C4-2B (cell line): ENCODE measurements around the gene IFT81.
"Not testable (repeated sequence)": the region's sequence is repeated elsewhere in the genome, so short reads cannot be mapped to it uniquely, and the experiment has no call there.

Experiments used
- H3K27ac ChIP-seq: fragments of 450-650 bp; 2 replicates; pipeline ENCODE4 v1.5.1; 2017
- ZFX ChIP-seq: fragments of 450-650 bp; IDR thresholded peaks from 2 replicates; pipeline ENCODE4 v1.6.1; 2017
- TF ChIP-seq, protein P1 (sequence below): fragments of 450-650 bp; conservative IDR thresholded peaks from 2 replicates; pipeline ENCODE4 v1.5.1; 2017; ENCODE audit warnings: mild to moderate bottlenecking

Gene IFT81

DNA sequence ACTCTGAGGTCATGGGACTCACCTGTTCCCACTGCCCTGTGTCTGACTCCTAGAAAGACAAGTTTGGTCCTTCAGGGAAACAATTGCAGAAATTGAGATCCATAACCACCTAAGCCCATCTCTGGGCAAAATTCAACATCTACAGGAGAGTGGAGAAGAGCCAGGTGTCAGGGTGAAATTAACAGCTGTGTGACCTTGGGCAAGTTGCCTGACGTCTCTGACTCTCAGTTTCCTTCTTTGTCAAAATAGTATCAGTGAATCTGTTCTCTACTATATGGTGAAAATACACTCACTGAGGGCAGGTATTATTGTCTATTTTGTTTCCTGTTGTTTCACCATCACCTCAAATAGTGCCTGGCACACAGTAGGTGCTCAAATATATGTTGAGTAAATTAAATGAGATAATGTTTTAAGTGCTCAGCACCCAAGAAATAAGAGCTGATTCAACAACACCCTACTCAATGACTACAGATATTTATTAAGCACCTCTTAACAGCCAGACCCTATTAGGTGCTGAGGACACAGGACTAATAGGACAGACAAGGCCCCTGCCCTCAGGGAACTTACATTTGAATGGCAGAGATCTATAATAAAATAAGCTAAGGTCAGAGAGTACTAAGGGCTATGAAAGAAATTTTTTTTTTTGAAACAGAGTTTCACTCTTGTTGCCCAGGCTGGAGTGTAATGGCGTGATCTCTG is 14.2 kb upstream of the IFT81 start:
- TF ChIP-seq, protein P1, sequence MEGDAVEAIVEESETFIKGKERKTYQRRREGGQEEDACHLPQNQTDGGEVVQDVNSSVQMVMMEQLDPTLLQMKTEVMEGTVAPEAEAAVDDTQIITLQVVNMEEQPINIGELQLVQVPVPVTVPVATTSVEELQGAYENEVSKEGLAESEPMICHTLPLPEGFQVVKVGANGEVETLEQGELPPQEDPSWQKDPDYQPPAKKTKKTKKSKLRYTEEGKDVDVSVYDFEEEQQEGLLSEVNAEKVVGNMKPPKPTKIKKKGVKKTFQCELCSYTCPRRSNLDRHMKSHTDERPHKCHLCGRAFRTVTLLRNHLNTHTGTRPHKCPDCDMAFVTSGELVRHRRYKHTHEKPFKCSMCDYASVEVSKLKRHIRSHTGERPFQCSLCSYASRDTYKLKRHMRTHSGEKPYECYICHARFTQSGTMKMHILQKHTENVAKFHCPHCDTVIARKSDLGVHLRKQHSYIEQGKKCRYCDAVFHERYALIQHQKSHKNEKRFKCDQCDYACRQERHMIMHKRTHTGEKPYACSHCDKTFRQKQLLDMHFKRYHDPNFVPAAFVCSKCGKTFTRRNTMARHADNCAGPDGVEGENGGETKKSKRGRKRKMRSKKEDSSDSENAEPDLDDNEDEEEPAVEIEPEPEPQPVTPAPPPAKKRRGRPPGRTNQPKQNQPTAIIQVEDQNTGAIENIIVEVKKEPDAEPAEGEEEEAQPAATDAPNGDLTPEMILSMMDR: no peak
- no peak for TF ChIP-seq ZFX
- H3K27ac ChIP-seq: no peak overlapping the region

DNA sequence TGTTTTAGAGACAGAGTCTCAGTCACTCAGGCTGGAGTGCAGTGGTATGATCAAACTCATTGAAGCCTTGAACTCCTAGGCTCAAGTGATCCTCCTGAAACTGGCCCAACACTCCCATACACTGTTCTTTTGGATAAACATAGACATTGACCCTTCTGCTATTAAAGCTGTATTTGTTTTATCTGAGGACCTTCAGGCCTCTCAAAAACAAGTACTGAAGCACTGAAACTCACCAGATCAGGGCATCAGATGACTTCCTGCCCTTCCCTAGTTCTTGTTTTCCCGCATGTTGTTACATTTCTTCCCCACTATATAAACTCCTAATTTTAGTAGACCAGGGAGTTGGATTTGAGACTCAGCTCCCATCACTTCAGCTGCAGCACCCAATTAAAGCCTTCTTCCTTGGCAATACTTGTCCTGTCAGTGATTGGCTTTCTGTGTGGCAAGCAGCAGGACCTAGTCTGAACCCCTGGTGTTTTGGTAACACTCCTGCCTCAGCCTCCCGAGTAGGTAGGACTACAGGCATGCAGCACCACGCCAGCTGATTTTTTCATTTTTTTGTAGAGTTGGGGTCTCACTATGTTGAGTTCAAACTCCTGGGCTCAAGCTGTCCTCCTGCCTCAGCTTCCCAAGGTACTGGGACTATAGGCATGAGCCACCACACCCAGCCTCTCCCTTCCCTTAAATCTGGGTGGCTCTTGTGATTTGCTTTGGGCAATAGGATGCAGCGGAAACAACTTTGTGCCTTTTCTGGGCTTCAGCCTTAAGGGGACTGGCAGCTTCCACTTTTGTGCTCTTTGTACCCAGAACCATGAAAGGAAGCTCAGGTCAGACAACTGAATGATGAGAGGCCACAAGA is 12.5 kb upstream of the IFT81 start:
- no peak overlapping the region for H3K27ac ChIP-seq
- TF ChIP-seq, protein P1: no peak
- TF ChIP-seq ZFX: no peak

DNA sequence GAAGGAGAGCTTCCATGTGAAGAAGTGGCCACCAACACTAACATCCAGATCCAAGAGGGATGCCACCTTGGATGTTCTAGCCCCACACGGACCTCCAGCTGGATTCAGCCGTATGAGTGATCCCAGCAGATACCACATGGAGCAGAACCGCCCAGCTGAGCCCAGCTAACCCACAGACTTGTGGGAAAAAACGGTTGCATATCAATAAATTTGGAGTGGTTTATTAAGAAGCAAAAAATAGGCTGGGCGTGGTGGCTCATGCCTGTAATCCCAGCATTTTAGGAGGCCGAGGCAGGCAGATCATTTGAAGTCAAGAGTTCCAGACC is 11.9 kb upstream of the IFT81 start:
- no peak for TF ChIP-seq ZFX
- TF ChIP-seq, protein P1: no peak
- H3K27ac ChIP-seq: no peak overlapping the region

DNA sequence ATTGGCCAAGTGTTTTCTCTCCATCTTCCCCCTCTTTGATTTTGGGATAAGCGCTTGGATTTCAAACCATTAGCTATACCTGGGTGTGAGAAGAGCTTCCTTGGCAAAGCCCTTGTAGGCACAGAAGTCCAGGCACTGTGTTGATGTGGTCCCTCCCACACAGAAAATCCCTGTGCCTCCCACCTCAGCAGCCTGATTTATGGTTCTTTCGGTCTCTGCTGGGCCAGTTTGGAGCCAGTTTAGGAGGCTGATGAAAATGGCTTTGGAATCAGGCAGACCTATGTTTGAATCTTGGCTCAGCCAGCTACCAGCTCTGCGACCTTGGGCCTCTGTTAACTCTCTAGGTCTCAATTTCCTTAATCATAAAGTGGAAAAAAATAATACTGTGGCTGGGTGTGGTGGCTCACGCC is 9.6 kb upstream of the IFT81 start:
- no peak overlapping the region for H3K27ac ChIP-seq
- TF ChIP-seq ZFX: no peak
- TF ChIP-seq, protein P1: no peak

DNA sequence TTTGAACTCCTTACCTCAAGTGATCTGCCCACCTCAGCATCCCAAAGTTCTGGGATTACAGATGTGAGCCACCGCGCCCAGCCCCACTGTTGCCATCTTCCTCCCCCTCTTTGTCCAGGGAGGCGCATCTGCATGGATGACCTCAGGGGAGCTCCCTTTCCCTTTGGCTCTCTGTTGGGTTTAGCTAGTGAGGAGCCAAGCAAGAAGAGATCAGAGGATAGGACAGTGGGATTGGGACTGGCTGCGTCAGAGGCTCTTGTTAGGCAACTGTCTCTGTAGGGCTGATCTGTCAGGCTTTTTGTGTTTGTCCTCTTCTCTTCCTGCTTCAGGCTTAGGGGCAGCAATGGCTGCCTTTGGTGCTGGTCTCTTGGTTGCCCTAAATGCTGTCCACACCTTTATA is 8.5 kb upstream of the IFT81 start:
- TF ChIP-seq, protein P1: no peak
- TF ChIP-seq ZFX: no peak
- no peak overlapping the region for H3K27ac ChIP-seq

DNA sequence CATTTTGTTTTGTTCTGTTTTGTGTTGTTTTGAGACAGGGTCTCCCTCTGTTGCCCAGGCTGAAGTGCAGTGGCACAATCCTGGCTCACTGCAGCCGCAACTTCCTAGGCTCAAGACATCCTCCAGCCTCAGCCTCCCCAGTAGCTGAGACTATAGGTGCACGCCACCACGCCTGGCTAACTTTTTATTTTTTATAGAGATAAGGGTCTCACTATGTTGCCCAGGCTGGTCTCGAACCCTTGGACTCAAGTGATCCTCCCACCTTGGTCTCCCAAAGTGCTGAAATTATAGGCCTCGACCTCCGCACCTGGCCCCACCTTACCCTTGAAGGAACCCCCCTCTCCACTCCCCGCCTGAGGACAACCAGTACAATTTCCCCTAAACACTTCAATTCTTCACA is 7.5 kb upstream of the IFT81 start:
- no peak for TF ChIP-seq ZFX
- TF ChIP-seq, protein P1: no peak
- no peak overlapping the region for H3K27ac ChIP-seq

DNA sequence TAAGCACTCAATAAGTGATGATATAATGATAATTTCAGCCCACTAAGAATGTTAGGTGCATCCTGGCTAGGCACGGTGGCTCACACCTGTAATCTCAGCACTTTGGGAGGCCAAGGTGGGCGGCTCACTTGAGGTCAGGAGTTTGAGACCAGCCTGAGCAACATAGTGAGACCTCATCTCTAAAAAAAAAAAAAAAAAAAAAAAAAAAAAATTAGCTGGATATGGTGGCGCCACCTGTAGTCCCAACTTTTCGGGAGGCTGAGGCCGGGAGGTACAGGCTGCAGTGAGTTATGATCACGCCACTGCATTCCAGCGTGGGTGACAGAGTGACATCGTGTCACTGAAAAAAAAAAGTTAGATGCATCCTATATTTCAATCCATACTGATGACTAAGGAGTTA is 6.9 kb upstream of the IFT81 start:
- not testable (repeated sequence) for H3K27ac ChIP-seq
